HG02798 (cell line): ENCODE results near the gene EWSR1.
A peak's percentile ranks its signal among the peaks of the same experiment; 100 is the strongest.
"Not testable (repeated sequence)": the region's sequence is repeated elsewhere in the genome, so short reads cannot be mapped to it uniquely, and the experiment has no call there.

Experiments used
- ATAC-seq: cut with Tn5 transposase; IDR thresholded peaks from one replicate; pipeline ENCODE4 v1.9.1; 2021; ENCODE audit warnings: mild to moderate bottlenecking; ENCODE audit not compliant: unreplicated experiment, poor library complexity

Gene EWSR1, protein sequence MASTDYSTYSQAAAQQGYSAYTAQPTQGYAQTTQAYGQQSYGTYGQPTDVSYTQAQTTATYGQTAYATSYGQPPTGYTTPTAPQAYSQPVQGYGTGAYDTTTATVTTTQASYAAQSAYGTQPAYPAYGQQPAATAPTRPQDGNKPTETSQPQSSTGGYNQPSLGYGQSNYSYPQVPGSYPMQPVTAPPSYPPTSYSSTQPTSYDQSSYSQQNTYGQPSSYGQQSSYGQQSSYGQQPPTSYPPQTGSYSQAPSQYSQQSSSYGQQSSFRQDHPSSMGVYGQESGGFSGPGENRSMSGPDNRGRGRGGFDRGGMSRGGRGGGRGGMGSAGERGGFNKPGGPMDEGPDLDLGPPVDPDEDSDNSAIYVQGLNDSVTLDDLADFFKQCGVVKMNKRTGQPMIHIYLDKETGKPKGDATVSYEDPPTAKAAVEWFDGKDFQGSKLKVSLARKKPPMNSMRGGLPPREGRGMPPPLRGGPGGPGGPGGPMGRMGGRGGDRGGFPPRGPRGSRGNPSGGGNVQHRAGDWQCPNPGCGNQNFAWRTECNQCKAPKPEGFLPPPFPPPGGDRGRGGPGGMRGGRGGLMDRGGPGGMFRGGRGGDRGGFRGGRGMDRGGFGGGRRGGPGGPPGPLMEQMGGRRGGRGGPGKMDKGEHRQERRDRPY

DNA sequence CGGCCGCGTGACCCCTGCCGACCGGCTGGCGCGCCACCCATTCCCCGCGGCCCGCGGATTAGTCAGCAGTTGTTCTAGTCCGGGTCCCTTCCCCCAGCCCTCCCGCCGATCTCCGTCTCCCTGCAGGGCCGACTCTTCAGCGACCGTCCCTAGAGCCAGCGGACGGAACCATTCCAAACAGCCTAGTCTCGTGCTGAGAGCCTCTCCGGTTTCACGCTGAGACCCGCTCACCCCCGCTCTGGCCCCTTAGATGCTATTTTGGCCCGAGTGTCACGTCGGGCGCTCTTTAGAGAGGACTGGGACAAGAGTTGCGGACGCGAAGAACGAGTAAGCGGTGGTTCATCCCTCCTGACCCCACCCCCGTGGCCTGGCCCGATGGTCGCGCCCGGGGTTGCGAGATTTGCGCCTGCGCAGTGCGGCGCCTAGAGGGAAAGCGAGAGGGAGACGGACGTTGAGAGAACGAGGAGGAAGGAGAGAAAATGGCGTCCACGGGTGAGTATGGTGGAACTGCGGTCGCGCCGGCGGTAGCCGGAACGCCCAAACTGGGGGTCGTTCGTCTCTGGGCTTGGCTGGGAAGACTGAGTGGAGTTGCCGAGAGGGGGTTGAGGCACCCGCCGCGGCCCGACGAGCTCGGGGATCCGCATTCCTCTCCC lies at the start of gene EWSR1, which contains the start of gene RHBDD3:
Gene EWSR1, plus strand, starts transcription at position 411 of the 653 bp plus-strand sequence. Its CDS starts 69 bp downstream, at position 480.
Gene RHBDD3, minus strand, starts transcription at position 124 of the 653 bp plus-strand sequence. CDS start 2,355 bp downstream, outside the sequence.
- peak; percentile 83 for ATAC-seq

DNA sequence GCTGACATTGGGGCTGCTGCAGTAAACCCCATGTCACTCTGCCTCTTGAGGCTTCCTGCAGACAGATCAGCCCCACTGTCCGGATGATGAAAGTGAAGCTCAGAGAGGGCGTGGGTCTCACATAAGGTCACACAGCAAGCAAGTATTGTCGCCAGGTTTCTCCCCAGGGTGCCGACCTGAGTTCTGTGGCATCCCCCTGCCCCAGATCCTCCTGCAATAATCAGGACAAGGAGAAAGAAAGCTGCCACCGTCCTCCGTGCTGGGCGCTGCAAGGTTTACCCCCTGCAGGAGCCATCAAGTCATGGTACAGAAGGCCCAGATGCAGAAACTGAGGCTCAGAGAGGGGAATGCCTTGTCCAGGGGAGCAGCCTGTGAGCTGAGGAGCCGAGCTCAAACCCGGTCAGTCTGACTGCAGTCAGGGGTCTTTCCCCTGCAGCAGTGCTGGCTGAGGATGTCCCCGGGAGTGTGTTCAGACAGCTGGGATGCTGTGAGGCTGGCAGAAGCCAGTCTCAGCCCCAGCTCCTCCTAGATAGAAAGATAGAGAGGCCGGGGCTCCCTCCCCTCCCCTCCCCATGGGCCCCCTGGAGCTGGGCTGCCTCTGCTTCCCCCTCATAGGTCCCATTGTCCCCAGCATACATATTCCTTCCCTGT lies 49.2 kb upstream of the EWSR1 start:
- no peak for ATAC-seq

DNA sequence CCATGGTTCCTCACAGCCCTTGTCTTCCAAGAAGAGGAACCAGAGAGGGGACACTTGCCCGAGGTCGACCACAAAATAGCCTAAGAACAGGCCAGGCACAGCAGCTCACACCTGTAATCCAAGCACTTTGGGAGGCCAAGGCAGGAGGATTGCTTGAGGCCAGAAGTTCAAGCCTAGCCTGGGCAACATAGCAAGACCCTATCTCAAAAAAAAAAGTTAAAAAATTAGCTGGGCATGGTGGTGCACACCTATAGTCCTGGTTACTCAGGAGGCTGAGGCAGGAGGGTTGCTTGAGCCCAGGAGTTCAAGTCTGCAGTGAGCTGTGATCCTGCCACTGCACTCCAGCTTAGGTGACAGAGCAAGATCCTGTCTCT lies 48.7 kb upstream of the EWSR1 start:
- ATAC-seq = not testable (repeated sequence)

DNA sequence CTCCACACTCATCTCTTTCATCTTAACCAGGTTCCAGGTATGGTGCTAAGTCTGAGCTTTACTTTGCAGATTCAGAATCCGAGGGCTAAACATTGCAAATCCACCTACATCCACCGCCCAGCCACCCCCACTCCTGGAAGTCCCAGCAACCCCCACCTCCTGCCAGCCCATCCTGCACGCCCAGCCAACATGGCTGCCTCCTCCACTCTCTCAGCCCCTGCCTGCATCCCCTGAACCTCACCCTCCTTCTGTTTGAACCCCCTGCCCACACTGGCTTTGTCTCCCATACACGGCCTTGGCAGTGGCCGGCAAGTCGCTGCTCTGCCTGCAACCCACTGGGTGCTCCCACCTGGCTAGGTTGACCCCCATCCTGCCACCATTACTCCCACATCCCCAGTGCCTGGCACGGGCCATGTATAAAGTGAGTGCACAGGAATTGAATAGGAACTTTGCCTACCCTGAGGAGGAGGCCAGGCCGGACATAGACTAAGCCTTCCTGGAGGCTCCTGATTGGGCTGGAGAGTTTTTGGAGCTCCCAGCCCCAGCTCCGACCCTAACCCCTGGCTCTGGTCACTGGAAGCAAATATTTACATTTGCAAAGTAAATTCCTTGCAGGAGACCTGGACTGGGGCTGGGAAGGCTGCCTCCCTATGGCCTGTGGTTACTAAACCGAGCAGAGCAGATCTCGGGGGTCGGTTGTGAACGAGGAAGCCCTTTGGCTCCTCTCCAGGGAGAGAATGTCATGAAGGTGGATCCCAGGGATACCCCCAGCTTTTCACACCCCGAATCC lies 48.0 kb upstream of the EWSR1 start:
- ATAC-seq = no peak

DNA sequence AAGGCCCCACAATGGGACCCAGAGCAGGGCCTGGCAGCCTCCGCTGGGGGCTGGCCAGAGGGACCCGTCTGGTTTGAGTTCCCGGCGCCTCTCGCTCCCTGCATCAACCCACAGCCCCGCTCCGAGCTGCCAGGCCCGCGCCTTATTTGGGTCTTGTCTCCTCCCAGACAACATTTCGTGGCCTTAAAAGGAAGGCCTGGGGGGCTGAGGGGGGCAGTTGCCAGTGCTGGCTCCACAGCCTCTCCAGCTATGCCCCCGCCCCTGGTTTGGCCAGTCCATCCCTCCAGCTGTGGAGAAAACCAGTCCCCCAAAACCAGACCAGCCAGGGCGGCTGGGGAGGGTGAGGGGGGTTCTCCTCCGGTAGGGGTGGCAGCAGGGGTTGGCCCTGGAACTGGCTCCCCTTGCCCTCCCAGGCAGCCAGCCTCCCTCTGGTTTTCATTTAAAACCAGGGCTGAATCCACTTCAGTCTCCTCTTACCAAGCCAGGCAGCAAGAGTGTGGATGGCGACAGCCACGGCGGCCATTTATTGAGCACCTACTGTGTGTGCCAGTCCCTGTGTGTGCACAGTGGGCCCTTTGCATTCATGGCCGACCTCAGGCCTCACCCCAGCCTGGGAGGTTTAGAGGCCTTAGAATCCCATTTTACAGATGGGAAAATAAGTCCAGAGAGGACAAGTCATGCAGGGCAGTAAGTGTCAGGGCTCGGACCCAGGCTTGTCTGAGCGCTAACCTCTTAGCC lies 43.8 kb upstream of the EWSR1 start:
- no peak for ATAC-seq

DNA sequence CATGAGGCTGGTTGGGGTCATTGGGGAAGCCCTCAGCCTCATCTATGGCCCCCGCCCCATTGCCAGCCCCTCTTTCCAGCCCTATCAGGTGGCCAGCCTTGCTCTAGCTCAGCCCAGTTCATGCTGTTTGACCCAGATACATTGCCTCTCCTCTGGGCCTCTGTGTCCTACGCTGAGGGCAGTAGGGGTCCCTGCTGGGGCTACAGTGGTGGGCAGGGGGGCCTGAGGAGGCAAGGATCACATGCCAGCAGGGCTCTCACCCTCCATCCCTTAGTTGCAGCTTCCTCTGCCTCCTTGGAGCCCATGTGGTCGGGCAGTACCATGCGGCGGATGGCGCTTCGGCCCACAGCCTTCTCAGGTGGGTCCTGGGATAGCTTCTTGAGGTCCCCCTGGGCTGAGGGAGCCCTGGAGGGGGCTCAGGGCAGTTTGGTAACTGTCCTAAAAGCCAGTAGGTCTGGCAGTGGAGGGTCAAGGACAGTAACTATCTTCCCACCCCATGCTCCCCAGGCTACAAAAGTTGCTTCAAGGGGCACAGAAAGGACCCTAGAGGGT lies 43.1 kb upstream of the EWSR1 start:
- ATAC-seq = no peak

DNA sequence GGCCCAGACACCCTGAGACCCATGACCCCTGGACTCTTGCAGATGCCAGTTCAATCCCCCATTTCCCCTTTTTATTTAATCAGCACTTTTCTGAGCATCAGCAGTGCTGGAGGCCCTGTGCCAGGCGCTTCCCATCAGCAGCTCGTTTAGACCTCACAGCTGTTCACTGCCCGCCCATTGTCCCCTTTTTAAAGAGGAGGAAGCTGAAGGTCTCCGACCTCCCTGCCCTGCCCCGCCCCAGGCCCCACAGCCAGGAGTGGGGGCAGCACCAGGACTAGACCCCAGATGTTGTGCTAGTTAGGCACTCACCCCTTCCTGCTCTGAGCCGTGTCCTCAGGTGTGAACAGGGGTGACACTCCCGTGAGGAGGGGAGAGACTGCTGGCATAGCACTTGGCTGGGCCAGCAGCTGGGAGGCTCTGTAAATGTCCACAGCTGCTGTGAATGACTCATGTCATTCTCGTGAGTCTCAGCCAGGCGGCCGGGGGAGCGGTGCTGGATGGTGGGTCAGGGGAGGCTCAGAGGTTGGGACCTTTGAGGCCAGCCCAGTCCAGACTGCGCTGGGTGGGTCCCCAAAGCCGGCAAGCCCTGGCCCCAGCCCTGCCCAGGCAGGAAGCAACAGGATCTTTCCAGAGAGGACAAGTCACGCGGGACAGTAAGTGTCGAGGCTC lies 42.5 kb upstream of the EWSR1 start:
- no peak for ATAC-seq

DNA sequence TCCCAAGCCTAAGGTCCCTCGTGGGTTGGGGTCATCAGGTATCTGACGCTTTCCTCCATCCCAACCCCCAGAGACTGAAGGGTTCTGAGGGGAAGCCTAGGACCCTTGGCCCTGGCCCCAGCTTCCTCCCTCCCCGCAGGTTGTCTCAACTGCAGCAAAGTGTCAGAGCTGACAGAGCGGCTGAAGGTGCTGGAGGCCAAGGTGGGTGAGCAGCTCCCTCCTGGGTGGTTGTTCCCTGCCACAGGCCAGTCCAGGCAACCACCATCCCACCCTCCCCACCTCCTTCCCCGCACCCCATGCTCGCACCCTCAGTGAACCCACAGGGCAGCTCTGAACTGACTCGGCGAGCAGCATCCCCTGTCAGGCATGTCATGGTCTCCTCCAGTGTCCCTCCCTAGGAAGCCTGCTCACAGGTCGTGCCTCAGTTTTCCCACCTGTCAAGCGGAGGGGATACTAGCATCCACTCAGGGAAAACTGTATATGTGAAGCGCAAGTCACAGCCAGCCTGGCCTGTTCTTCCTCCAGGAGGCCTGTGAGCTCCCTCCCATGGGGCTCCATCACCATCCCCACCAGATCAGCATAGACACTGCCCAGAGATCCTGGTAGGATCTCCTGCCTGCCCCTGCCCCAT lies 41.6 kb upstream of the EWSR1 start:
- ATAC-seq = no peak

DNA sequence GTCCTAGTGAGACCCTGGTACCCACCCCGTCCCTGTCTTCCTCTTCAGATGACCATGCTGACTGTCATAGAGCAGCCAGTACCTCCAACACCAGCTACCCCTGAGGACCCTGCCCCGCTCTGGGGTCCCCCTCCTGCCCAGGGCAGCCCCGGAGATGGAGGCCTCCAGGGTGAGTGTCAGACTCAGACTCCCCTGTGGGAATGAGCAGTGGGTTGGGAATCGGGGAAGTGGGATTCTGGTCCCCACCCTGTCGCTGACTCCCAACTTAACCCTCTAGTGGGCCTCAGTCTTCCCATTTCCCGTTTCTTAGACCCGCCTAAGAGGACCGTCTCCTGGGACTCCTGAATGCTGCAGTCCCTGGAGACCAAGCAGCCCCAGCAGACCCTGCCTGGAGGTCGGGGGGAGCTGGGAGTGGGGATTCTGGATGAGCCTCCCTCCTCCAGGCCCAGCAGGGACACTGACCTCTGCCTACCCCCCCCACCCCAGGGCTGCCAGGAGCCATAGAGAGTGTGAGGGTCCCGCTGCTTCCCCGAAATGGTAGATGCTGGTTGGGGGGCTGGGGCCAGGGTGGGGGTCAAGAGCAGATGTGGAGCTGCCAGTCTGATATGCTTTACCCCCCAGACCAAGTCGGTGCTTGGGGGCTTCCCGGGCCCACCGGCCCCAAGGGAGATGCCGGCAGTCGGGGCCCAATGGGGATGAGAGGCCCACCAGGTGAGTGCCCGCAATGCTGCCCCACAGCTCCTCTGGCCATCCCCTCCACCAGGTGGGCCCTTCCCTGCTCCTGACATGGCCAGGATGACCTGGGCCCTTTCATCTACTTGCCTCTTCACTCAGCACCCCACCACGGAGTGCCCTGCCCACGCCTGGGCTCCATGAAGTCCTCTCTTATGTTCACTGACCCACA lies 36.8 kb upstream of the EWSR1 start:
- ATAC-seq = no peak

DNA sequence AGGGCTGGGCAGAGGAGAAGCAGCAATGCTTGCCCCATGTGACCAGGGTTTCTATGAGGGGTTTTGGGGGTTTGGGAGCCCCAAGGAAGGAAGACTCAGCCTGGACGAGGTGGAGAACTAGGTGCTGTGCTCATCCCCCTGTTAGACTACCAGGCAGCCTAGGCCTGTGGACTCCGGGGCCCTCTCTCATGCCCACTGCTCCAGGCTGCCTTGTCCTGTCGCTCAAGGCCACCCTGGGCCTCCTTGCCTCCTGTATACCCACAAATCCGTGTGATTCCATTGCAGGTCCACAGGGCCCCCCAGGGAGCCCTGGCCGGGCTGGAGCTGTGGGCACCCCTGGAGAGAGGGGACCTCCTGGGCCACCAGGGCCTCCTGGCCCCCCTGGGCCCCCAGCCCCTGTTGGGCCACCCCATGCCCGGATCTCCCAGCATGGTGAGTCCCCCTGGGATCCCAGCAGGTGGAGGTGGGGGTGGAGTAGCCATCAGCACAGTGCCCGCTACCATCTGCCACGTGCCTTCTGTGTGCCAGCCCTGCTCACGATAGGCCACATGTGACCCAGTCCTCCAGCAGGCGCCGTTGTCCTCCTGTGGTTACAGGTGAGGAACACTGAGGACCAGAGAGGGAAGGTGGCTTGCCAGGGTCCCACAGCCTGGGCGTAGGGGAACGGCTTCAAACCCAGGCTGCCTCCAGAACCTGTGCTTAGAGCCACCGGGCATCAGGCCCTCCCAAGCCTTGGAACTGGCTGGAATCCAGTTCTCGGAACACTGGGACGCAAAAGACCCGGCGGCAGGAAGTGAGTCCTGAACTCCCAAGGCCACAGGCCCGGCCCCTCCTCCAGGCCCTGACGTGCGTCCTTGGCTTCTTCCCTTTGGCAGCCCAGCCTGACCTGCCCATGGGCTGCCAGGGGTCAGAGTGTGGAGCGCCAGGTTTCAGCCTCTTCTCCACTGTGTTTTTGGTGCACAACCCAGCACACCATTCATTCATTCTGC lies 35.8 kb upstream of the EWSR1 start:
- ATAC-seq = no peak

DNA sequence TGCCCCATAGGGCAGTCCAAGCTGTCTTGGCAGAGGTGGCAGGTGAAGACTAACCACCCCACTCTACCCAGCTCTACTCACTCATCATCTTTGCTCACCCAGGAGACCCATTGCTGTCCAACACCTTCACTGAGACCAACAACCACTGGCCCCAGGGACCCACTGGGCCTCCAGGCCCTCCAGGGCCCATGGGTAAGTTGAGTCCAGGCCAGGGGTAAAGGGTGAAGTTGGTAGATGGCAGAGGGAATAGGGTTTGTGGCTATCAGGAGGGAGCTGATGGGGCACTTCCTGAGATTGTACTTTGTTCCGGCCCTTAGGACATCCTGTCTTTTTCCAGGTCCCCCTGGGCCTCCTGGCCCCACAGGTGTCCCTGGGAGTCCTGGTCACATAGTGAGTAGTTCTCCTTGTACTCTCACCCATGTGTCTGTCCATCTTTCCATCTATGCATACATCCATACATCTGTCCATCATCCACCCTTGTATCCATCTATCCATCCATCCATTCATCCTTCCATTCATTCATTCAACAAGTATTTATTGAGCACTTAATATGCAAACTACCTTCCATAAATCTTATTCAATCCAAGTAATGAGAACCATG lies 34.7 kb upstream of the EWSR1 start:
- no peak for ATAC-seq

DNA sequence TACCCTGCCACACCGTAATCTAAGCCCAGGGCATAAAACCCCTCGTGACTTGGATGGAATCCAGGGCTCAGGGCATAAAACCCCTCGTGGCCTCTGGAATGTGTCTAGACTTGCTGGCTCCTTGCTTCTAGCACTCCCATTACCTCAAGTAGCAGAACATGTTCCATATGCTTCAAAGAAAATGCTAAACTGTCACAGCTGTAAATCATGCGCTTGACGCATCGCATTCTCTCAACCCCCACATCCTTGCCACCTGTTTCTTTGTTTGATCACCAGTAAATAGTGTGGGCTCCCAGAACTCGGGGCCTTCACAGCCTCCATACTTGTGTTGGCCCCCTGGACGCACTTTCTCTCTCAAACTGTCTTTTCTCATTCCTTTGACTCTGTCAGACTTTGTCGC lies 27.6 kb upstream of the EWSR1 start:
- ATAC-seq = not testable (repeated sequence)

DNA sequence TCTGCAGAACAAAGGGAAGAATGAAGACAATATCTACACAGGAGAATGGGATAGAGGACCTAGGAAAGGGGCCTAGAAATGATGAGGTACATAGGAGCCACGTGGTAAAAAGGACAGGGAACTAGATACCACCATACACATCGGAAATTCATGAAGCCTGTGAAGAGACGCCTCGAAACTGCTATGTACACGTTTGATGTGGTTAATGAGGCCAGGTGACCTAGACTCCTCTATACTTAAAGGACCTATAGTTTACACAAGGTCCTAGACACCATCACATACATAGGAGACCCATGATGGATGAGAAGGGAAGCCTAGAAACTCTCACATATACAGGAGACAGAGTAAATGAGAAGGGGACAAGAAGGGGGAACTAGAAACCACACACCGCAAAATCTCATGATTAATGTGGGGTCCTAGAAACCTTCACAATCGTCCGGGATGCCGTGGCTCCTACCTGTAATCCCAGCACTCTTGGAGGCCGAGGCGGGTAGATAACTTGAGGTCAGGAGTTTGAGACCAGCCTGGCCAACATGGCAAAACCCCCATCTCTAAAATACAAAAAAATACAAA lies 24.1 kb upstream of the EWSR1 start:
- no peak for ATAC-seq

DNA sequence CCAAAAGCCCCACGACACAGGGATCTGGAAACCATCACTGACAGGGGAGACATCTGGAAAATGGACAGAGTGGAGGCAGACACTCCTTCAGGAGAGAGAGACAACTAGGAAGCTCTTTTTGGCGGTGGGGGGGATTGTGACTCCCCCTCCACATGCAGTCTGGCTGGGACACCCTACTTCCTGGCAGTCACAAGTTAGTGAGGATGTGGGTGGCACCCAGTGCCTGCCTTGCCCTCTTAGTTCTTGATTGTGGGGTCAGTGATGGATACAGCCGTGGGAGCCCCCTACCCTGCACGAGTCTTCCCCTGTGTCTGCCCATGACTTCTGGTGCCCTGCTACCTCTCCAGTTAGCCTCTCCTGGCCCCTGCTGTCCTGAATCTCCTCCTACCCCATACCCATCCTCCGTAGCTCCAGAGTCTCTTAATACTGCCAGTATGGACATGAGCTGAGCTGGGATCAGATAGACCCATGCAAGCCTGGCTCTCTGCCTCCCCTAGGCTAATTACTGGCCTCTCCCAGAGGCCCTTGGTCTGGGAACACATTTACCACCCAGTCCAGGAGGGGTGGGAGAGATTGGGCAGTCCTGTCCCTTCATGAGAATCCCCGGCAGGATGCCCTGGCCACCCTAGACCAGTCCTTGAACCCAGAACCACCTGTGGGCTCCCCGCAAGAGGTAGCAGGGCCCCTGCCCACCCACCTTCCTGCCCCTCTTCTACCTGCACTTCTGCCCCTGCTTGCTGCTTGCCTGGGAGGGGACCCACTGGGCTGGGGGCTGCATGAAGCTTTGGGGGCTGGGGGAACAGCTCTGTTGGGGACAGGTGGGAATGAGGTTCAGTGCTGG lies 23.1 kb upstream of the EWSR1 start:
- no peak for ATAC-seq
